H9 (cell line): ENCODE measurements around the gene TJP3. TPM values are rescaled to one million over a fixed set of nuclear protein-coding genes. Genes with fewer than 3 reads are reported as not detected.

Source experiments
- DNase-seq: peaks from one replicate; pipeline ENCODE4 v3.0.0-alpha.2; 2017
- H2AFZ ChIP-seq: one replicate; pipeline ENCODE4 v1.6.1; 2013; ENCODE audit warnings: mild to moderate bottlenecking, low read length, control low read depth, moderate library complexity
- H2AK5ac ChIP-seq: 2 replicates; pipeline ENCODE4 v1.6.1; 2013; ENCODE audit warnings: low read length, control low read depth, mixed read lengths; ENCODE audit not compliant: insufficient read length
- H2BK120ac ChIP-seq: one replicate; pipeline ENCODE4 v1.6.1; 2013; ENCODE audit warnings: low read depth, mild to moderate bottlenecking, low read length, control low read depth, inconsistent platforms; ENCODE audit not compliant: poor library complexity, severe bottlenecking
- H2BK12ac ChIP-seq: 2 replicates; pipeline ENCODE4 v1.6.1; 2013; ENCODE audit warnings: low read length, control low read depth, mixed read lengths, low read depth; ENCODE audit not compliant: insufficient read length
- H2BK15ac ChIP-seq: 2 replicates; pipeline ENCODE4 v1.6.1; 2013; ENCODE audit warnings: low read depth, low read length, control low read depth
- H2BK20ac ChIP-seq: one replicate; pipeline ENCODE4 v1.6.1; 2013; ENCODE audit warnings: low read depth, mild to moderate bottlenecking, low read length, control low read depth, inconsistent platforms; ENCODE audit not compliant: poor library complexity, severe bottlenecking
- H2BK5ac ChIP-seq: 2 replicates; pipeline ENCODE4 v1.6.1; 2013; ENCODE audit warnings: low read length, control low read depth, mixed read lengths; ENCODE audit not compliant: insufficient read length
- H3K14ac ChIP-seq: 2 replicates; pipeline ENCODE4 v1.6.1; 2013; ENCODE audit warnings: low read length, control low read depth; ENCODE audit not compliant: insufficient read depth
- H3K18ac ChIP-seq: 2 replicates; pipeline ENCODE4 v1.6.1; 2013; ENCODE audit warnings: low read depth, mild to moderate bottlenecking, mixed read lengths, low read length, control low read depth; ENCODE audit not compliant: insufficient read length
- H3K23ac ChIP-seq: 2 replicates; pipeline ENCODE4 v1.6.1; 2013; ENCODE audit warnings: low read length, control low read depth, mixed read lengths, low read depth; ENCODE audit not compliant: insufficient read length
- H3K23me2 ChIP-seq: 2 replicates; pipeline ENCODE4 v1.6.1; 2013; ENCODE audit warnings: low read depth, mild to moderate bottlenecking, mixed read lengths, low read length, control low read depth; ENCODE audit not compliant: insufficient read length, poor library complexity, severe bottlenecking
- H3K27ac ChIP-seq: 2 replicates; pipeline ENCODE4 v1.5.1; 2013; ENCODE audit warnings: low read length, control low read depth, mixed read lengths, low read depth; ENCODE audit not compliant: insufficient read length
- H3K27me3 ChIP-seq: 2 replicates; pipeline ENCODE4 v1.6.1; 2013; ENCODE audit warnings: low read length, control low read depth, inconsistent platforms; ENCODE audit not compliant: insufficient read depth
- H3K4ac ChIP-seq: 2 replicates; pipeline ENCODE4 v1.6.1; 2013; ENCODE audit warnings: low read depth, mild to moderate bottlenecking, control low read depth, inconsistent platforms, low read length, moderate library complexity
- H3K4me1 ChIP-seq: 2 replicates; pipeline ENCODE4 v1.6.1; 2013; ENCODE audit warnings: low read length, control low read depth, inconsistent platforms; ENCODE audit not compliant: insufficient read depth
- H3K4me2 ChIP-seq: 2 replicates; pipeline ENCODE4 v1.6.1; 2013; ENCODE audit warnings: low read length, control low read depth, mixed read lengths; ENCODE audit not compliant: insufficient read length, insufficient read depth
- H3K56ac ChIP-seq: 2 replicates; pipeline ENCODE4 v1.6.1; 2013; ENCODE audit warnings: low read depth, mild to moderate bottlenecking, mixed read lengths, low read length, control low read depth; ENCODE audit not compliant: insufficient read length
- H3K79me1 ChIP-seq: 2 replicates; pipeline ENCODE4 v1.6.1; 2013; ENCODE audit warnings: low read depth, mild to moderate bottlenecking, moderate library complexity, low read length, control low read depth, inconsistent platforms; ENCODE audit not compliant: insufficient read depth, poor library complexity, severe bottlenecking
- H3K79me2 ChIP-seq: 2 replicates; pipeline ENCODE4 v1.6.1; 2013; ENCODE audit warnings: low read length, control low read depth, inconsistent platforms; ENCODE audit not compliant: insufficient read depth
- H3K9ac ChIP-seq: 2 replicates; pipeline ENCODE4 v1.6.1; 2013; ENCODE audit warnings: low read length, control low read depth, mixed read lengths; ENCODE audit not compliant: insufficient read length; ENCODE audit errors: extremely low read depth
- H3K9me3 ChIP-seq: one replicate; pipeline ENCODE4 v1.6.1; 2013; ENCODE audit warnings: low read depth, low read length, inconsistent platforms; ENCODE audit not compliant: control insufficient read depth
- H3T11ph ChIP-seq: one replicate; pipeline ENCODE4 v1.6.1; 2013; ENCODE audit warnings: mild to moderate bottlenecking, low read length, control low read depth, inconsistent platforms
- H4K20me1 ChIP-seq: one replicate; pipeline ENCODE4 v1.6.1; 2013; ENCODE audit not compliant: control insufficient read depth, insufficient read length, insufficient read depth
- H4K5ac ChIP-seq: 2 replicates; pipeline ENCODE4 v1.6.1; 2013; ENCODE audit warnings: low read depth, mild to moderate bottlenecking, mixed read lengths, low read length, control low read depth; ENCODE audit not compliant: insufficient read length
- H4K8ac ChIP-seq: replicated peaks from 2 replicates; pipeline ENCODE4 v1.6.1; 2013; ENCODE audit warnings: low read length, control low read depth, mixed read lengths, low read depth; ENCODE audit not compliant: insufficient read length
- H4K91ac ChIP-seq: 2 replicates; pipeline ENCODE4 v1.6.1; 2013; ENCODE audit warnings: low read depth, mild to moderate bottlenecking, moderate library complexity, mixed read lengths, low read length, control low read depth; ENCODE audit not compliant: insufficient read length
- H3K27ac Mint-ChIP-seq, 3 experiments: 2 replicates in 2 of 3; 3 replicates in 1 of 3; pipeline ENCODE4 v1.8.0; 2020 to 2021; ENCODE audit warnings: mixed read lengths in 3 of 3, mild to moderate bottlenecking in 1 of 3, moderate library complexity in 1 of 3
- H3K27me3 Mint-ChIP-seq: 2 replicates; pipeline ENCODE4 v1.8.0; 2021; ENCODE audit warnings: low read depth, mild to moderate bottlenecking, moderate library complexity, mixed read lengths
- H3K36me3 Mint-ChIP-seq, 3 experiments: 2 replicates in 2 of 3; 3 replicates in 1 of 3; pipeline ENCODE4 v1.8.0; 2020 to 2021; ENCODE audit warnings: low read depth in 3 of 3, mixed read lengths in 3 of 3; ENCODE audit not compliant: insufficient read depth in 1 of 3
- H3K4me1 Mint-ChIP-seq, 2 experiments: 2 replicates each; pipeline ENCODE4 v1.8.0; 2020; ENCODE audit warnings: mixed read lengths in 2 of 2
- H3K4me3 Mint-ChIP-seq, 2 experiments: 2 replicates in 1 of 2; 3 replicates in 1 of 2; pipeline ENCODE4 v1.8.0; 2020 to 2021; ENCODE audit warnings: mild to moderate bottlenecking in 2 of 2, mixed read lengths in 2 of 2, moderate library complexity in 1 of 2
- H3K9me3 Mint-ChIP-seq, 2 experiments: 2 replicates in 1 of 2; 3 replicates in 1 of 2; pipeline ENCODE4 v1.8.0; 2020; ENCODE audit warnings: mild to moderate bottlenecking in 2 of 2, mixed read lengths in 2 of 2, moderate library complexity in 1 of 2
- WGBS: extraction: QIAGEN DNeasy Blood & Tissue Kit; methylation state at CpG from one replicate; pipeline ENCODE4 v1.1.7; 2013; ENCODE audit warnings: missing lambda C conversion rate, low lambda C conversion rate, mixed read lengths; ENCODE audit not compliant: insufficient read length; ENCODE audit errors: extremely low coverage; 5-methylcytosine and 5-hydroxymethylcytosine counted together
- total RNA-seq: library from RNA; stranded (reverse); gene quantifications from 2 replicates; pipeline ENCODE4 v1.2.1, GENCODE V29; 2021
- TF ChIP-seq, protein P1 (sequence below): fragments of 200-600 bp; sonication (generic); conservative IDR thresholded peaks from 3 replicates; pipeline ENCODE4 v1.8.0; 2021; ENCODE audit warnings: antibody characterized with exemption, mild to moderate bottlenecking

The TJP3 gene
- total RNA-seq, 1 experiment from 2014 or later = 27.3 TPM

DNA sequence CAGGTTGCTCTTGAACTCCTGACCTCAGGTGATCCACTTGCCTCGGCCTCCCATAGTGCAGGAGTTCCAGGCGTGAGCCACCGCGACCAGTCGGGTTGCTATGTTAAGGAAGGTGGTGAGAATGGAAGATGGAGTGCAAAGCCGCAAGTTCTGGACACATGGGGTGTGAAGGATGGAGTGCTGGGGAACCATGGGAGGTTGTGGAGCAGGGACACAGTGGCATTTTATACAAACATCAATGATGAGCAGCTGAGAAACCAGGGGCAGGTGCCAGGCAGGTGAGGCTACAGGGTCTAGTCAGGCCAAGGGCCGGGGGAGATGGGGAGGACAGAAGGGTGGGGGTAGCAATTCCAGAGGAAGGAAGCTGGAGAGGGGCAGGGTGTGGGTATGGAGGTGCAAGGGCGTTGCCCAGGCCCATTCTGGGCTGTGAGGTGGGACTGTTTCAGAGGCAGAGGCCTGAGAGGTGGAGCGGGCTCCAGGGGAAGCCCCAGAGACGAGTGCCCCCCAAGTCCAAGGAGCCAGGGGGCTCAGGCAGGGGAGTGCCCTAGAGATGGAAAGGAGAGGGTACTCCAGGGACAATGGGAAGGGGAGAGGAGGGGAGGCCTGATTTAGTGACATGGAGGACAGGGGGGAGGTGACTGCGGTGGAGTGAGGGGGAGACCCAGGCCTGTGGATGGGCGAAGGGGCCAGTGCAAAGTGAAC is 65.8 kb downstream of the TJP3 start:
- Histone ChIP-seq H4K20me1 (no peaks in the 10 kb centered on the region), H3K4me1 (no peaks in the 10 kb centered on the region), H3K4ac (no peak overlapping the region), H2AK5ac (no peak overlapping the region), H4K91ac (no peak overlapping the region), H3K79me2 (no peaks in the 10 kb centered on the region), H3K56ac (no peak overlapping the region), H3K23ac (no peak overlapping the region), H3K27me3 (no peaks in the 10 kb centered on the region), H3K9me3 (no peaks in the 10 kb centered on the region), H2BK5ac (no peak overlapping the region), H3K27ac (no peak overlapping the region), H3K79me1 (no peaks in the 10 kb centered on the region), H4K8ac (no peak overlapping the region), H3K9ac (no peak overlapping the region), H2AFZ (no peak overlapping the region), H3T11ph (no peak overlapping the region), H3K4me2 (no peak overlapping the region), H3K23me2 (no peaks in the 10 kb centered on the region), H2BK12ac (no peak overlapping the region), H2BK15ac (no peak overlapping the region), H4K5ac (no peak overlapping the region), H3K18ac (no peak overlapping the region), H2BK20ac (no peak overlapping the region), H2BK120ac (no peak overlapping the region), H3K14ac (no peak overlapping the region)
- Mint-ChIP-seq H3K27ac (peak overlapping the region in 1 of 3 experiments; percentile 82; a peak in 1 of 7 replicates), H3K4me1 (peaks cover 7 to 18% of the 10 kb centered on the region in 2 experiments), H3K36me3 (peaks cover under 1 to 2% (median under 1%) of the 10 kb centered on the region in 3 experiments; a peak in 5 of 7 replicates), H3K4me3 (no peak overlapping the region; a peak in 1 of 5 replicates), H3K27me3 (no peaks in the 10 kb centered on the region), H3K9me3 (no peaks in the 10 kb centered on the region)
- no CpG with 5 or more reads among the region's 12 CpGs for WGBS
- TF ChIP-seq, protein P1, sequence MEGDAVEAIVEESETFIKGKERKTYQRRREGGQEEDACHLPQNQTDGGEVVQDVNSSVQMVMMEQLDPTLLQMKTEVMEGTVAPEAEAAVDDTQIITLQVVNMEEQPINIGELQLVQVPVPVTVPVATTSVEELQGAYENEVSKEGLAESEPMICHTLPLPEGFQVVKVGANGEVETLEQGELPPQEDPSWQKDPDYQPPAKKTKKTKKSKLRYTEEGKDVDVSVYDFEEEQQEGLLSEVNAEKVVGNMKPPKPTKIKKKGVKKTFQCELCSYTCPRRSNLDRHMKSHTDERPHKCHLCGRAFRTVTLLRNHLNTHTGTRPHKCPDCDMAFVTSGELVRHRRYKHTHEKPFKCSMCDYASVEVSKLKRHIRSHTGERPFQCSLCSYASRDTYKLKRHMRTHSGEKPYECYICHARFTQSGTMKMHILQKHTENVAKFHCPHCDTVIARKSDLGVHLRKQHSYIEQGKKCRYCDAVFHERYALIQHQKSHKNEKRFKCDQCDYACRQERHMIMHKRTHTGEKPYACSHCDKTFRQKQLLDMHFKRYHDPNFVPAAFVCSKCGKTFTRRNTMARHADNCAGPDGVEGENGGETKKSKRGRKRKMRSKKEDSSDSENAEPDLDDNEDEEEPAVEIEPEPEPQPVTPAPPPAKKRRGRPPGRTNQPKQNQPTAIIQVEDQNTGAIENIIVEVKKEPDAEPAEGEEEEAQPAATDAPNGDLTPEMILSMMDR = no peak
- peak; percentile 15 for DNase-seq
